Common myeloid progenitor, CD34-positive (primary cell): ENCODE data around the gene NFKB1.
"Not testable (repeated sequence)": the region's sequence is repeated elsewhere in the genome, so short reads cannot be mapped to it uniquely, and the experiment has no call there.

ENCODE experiments used
- CTCF ChIA-PET: fragments of 350-600 bp; sonication (Branson Sonifier 250); formaldehyde crosslinking; loops from one replicate; lab custom pipeline; 2021; ENCODE audit warnings: antibody characterized with exemption; lab: Charles Lee
- POLR2A ChIA-PET: fragments of 350-600 bp; sonication (Branson Sonifier 250); formaldehyde crosslinking; loops from one replicate; lab custom pipeline; 2021; ENCODE audit warnings: antibody characterized with exemption; lab: Charles Lee
- DNase-seq, 3 donors: peaks; one replicate each; pipeline versions ENCODE4 v3.0.0 to v3.0.0-alpha.2; 2013
- H3K27ac ChIP-seq, 2 experiments: 1 replicate in 1 of 2; 2 replicates in 1 of 2; pipeline ENCODE4 v1.7.0; 2013; ENCODE audit warnings: inconsistent platforms in 2 of 2, low read length in 2 of 2, mild to moderate bottlenecking in 2 of 2, low read depth in 1 of 2, moderate library complexity in 1 of 2; ENCODE audit not compliant: severe bottlenecking in 2 of 2, insufficient read depth in 1 of 2, poor library complexity in 1 of 2
- H3K27me3 ChIP-seq, 5 experiments: replicated peaks in 2 of 5; 1 replicate in 3 of 5; 2 replicates in 2 of 5; pipeline versions ENCODE4 v1.6.1 to v1.7.0; 2013; ENCODE audit warnings: low read length in 4 of 5, mild to moderate bottlenecking in 2 of 5, moderate library complexity in 2 of 5, inconsistent platforms in 1 of 5; ENCODE audit not compliant: insufficient read depth in 5 of 5, control insufficient read depth in 4 of 5
- H3K36me3 ChIP-seq, 4 experiments: 1 replicate in 2 of 4; 2 replicates in 2 of 4; pipeline versions ENCODE4 v1.6.1 to v1.7.0; 2013; ENCODE audit warnings: low read length in 3 of 4, control low read depth in 1 of 4, mild to moderate bottlenecking in 1 of 4; ENCODE audit not compliant: control insufficient read depth in 4 of 4, insufficient read depth in 4 of 4
- H3K4me1 ChIP-seq, 4 experiments: 1 replicate in 3 of 4; 2 replicates in 1 of 4; pipeline versions ENCODE4 v1.6.1 to v1.7.1; 2013; ENCODE audit warnings: low read length in 3 of 4, mild to moderate bottlenecking in 3 of 4, control low read depth in 1 of 4, inconsistent platforms in 1 of 4, moderate library complexity in 1 of 4; ENCODE audit not compliant: control insufficient read depth in 4 of 4, insufficient read depth in 4 of 4; ENCODE audit errors: control extremely low read depth in 1 of 4
- H3K4me3 ChIP-seq, 7 experiments: 1 replicate in 4 of 7; 2 replicates in 3 of 7; pipeline versions ENCODE4 v1.5.1 to v1.7.0; 2013; ENCODE audit warnings: mild to moderate bottlenecking in 7 of 7, low read length in 6 of 7, moderate library complexity in 6 of 7, inconsistent platforms in 2 of 7, low read depth in 2 of 7, control low read depth in 1 of 7; ENCODE audit not compliant: insufficient read depth in 4 of 7, control insufficient read depth in 1 of 7; ENCODE audit errors: extremely low read depth in 1 of 7
- H3K9me3 ChIP-seq, 5 experiments: 1 replicate in 4 of 5; 2 replicates in 1 of 5; pipeline versions ENCODE4 v1.6.1 to v1.7.1; 2013; ENCODE audit warnings: low read length in 4 of 5, mild to moderate bottlenecking in 2 of 5, inconsistent platforms in 1 of 5, low read depth in 1 of 5, moderate library complexity in 1 of 5; ENCODE audit not compliant: control insufficient read depth in 4 of 5, insufficient read depth in 2 of 5; ENCODE audit errors: control extremely low read depth in 1 of 5
- WGBS: methylation state at CpG from one replicate; pipeline ENCODE4 v1.1.5; 2013; ENCODE audit not compliant: insufficient coverage; 5-methylcytosine and 5-hydroxymethylcytosine counted together

The NFKB1 gene

GRCh38 chr4:102564399-102565059 is 63.4 kb downstream of the NFKB1 start:
- DNase-seq, result peak; percentile 21 to 66 (median 64)
- H3K36me3 ChIP-seq, result peaks cover 6 to 33% (median 8%) of the 10 kb centered on the region in 4 experiments
- H3K9me3 ChIP-seq, result no peaks in the 10 kb centered on the region
- CTCF ChIA-PET, result interaction anchor here (1.0 to 1.6 kb wide), 2 partner anchors 15 to 27 kb away, joined by 3 to 4 read pairs; no protein-coding TSS in a partner anchor
- H3K4me3 ChIP-seq, result no peak overlapping the region
- no peaks in the 10 kb centered on the region for H3K27me3 ChIP-seq
- POLR2A ChIA-PET, result interaction anchor here (0.5 kb wide), 1 partner anchor 511 kb away, joined by 3 read pairs; no protein-coding TSS in a partner anchor
- WGBS, result 91% methylated on average over 3 of the region's 4 CpGs
- no peak overlapping the region for H3K27ac ChIP-seq
- H3K4me1 ChIP-seq, result peaks cover 4 to 14% (median 7%) of the 10 kb centered on the region in 4 experiments

GRCh38 chr4:102565696-102566095 is 64.5 kb downstream of the NFKB1 start:
- POLR2A ChIA-PET, result no interaction called here
- no peak for DNase-seq
- no CpG with 5 or more reads among the region's 2 CpGs for WGBS

GRCh38 chr4:102566426-102566825 is 65.3 kb downstream of the NFKB1 start:
- POLR2A ChIA-PET, result no interaction called here
- CTCF ChIA-PET, result interaction anchor here (0.6 kb wide), 1 partner anchor 42 kb away, joined by 4 read pairs; no protein-coding TSS in a partner anchor

More at GRCh38 chr4:102565696-102566095, 64.5 kb downstream of the NFKB1 start:
- Histone ChIP-seq H3K36me3 (peaks cover 6 to 36% (median 10%) of the 10 kb centered on the region in 4 experiments), H3K27ac (no peak overlapping the region), H3K27me3 (no peaks in the 10 kb centered on the region), H3K9me3 (peaks cover 0 to 6% (median 0%) of the 10 kb centered on the region in 5 experiments), H3K4me3 (no peak overlapping the region), H3K4me1 (peaks cover 0 to 5% (median 1%) of the 10 kb centered on the region in 4 experiments)
- CTCF ChIA-PET, result no interaction called here

GRCh38 chr4:102567427-102567826 is 66.3 kb downstream of the NFKB1 start:
- H3K27ac ChIP-seq, result no peak overlapping the region
- POLR2A ChIA-PET, result no interaction called here
- no peak for DNase-seq
- CTCF ChIA-PET, result no interaction called here
- WGBS, result no CpG with 5 or more reads among the region's 1 CpG
- H3K4me1 ChIP-seq, result no peaks in the 10 kb centered on the region
- H3K36me3 ChIP-seq, result peaks cover 6 to 24% (median 10%) of the 10 kb centered on the region in 4 experiments
- peaks cover 0 to 6% (median 0%) of the 10 kb centered on the region in 5 experiments for H3K9me3 ChIP-seq
- no peaks in the 10 kb centered on the region for H3K27me3 ChIP-seq
- H3K4me3 ChIP-seq, result no peak overlapping the region

More at GRCh38 chr4:102566426-102566825, 65.3 kb downstream of the NFKB1 start:
- Histone ChIP-seq H3K27me3 (no peaks in the 10 kb centered on the region), H3K36me3 (peaks cover 6 to 33% (median 10%) of the 10 kb centered on the region in 4 experiments), H3K27ac (no peak overlapping the region), H3K4me1 (peaks cover 0 to 2% (median 0%) of the 10 kb centered on the region in 4 experiments), H3K9me3 (peaks cover 0 to 6% (median 0%) of the 10 kb centered on the region in 5 experiments), H3K4me3 (no peak overlapping the region)
- no peak for DNase-seq

GRCh38 chr4:102569200-102569599 is 68.0 kb downstream of the NFKB1 start:
- POLR2A ChIA-PET, result no interaction called here
- Histone ChIP-seq H3K4me1 (peaks cover 0 to 3% (median under 1%) of the 10 kb centered on the region in 4 experiments), H3K9me3 (peaks cover 0 to 6% (median 0%) of the 10 kb centered on the region in 5 experiments), H3K27me3 (no peaks in the 10 kb centered on the region), H3K27ac (no peak overlapping the region), H3K4me3 (no peak overlapping the region), H3K36me3 (peaks cover 6 to 24% (median 9%) of the 10 kb centered on the region in 4 experiments)
- CTCF ChIA-PET, result interaction anchor here (1.4 kb wide), 1 partner anchor 9 kb away, joined by 5 read pairs; no protein-coding TSS in a partner anchor
- DNase-seq, result no peak
- WGBS, result no CpG with 5 or more reads among the region's 2 CpGs

- CTCF ChIA-PET, result interaction anchor here (0.9 to 1.4 kb wide), 2 partner anchors 8 to 15 kb away, joined by 4 to 5 read pairs; no protein-coding TSS in a partner anchor
- WGBS, result no CpG with 5 or more reads among the region's 1 CpG
- H3K4me3 ChIP-seq, H3K4me1 ChIP-seq, H3K9me3 ChIP-seq, H3K27me3 ChIP-seq, POLR2A ChIA-PET, DNase-seq, H3K27ac ChIP-seq: not testable (repeated sequence)
- peaks cover 6 to 18% (median 8%) of the 10 kb centered on the region in 4 experiments for H3K36me3 ChIP-seq
These were observed 69.1 kb downstream of the NFKB1 start for GRCh38 chr4:102570211-102570610.

- H3K27me3 ChIP-seq, result no peaks in the 10 kb centered on the region
- DNase-seq, result no peak
- POLR2A ChIA-PET, result no interaction called here
- no peak overlapping the region for H3K4me3 ChIP-seq
- peaks cover 0 to 6% (median 0%) of the 10 kb centered on the region in 5 experiments for H3K9me3 ChIP-seq
- WGBS, result no CpG with 5 or more reads among the region's 3 CpGs
- H3K36me3 ChIP-seq, result peaks cover 2 to 20% (median 11%) of the 10 kb centered on the region in 4 experiments
- no peak overlapping the region for H3K27ac ChIP-seq
- CTCF ChIA-PET, result no interaction called here
- peaks cover 0 to 6% (median 4%) of the 10 kb centered on the region in 4 experiments for H3K4me1 ChIP-seq
These were observed 71.3 kb downstream of the NFKB1 start for GRCh38 chr4:102572452-102572851.
